ENCODE measurements around the gene CHAT. TPM values are rescaled to one million over a fixed set of nuclear protein-coding genes. Genes with fewer than 3 reads are reported as not detected.

The CHAT gene
- total RNA-seq (2022; extraction: Qiagen RNA extraction; ENCODE audit: low read depth), result not detected in 5 replicates

DNA sequence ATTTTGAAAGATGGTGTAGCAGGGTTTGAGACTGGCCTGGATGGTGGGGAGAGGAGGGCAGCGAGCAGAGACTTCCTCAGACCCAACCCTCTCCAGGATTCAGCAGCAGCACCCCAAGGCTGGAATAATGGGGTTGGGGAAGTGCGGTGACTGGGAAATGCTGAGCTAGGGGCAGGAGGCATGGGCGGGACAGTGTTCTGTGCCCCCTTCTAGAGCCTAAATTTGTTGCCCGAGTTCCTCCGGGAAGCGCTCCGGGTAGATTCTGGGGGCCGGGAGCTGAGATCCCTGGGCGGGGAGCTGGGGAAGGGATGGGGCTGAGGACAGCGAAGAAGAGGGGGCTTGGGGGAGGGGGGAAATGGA lies at the start of gene CHAT:
TSS of gene CHAT (plus strand) at position 156 of the 360 bp plus-strand sequence. CDS start at position 309, 153 bp downstream.

DNA sequence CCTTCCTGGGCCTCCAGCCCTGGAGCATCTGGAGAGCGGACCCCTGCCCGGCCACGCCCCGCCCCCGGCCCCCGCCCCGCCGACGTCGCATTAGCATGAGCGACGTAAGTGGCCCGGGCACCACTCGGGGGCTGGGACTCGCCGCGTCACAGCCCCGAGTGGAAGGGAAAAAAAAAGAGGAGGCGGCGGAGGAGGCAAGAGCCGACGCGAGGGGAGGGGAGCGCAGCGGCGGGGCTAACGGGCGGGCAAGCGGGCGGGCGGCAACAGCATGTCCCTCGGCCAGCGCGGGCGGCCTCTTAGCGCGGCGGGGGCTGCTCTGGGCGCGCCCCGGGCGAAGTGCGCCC lies 3.8 kb upstream of the CHAT start, which contains the start of gene SLC18A3:
TSS of gene SLC18A3 (plus strand) at position 197 of the 344 bp plus-strand sequence. CDS start 431 bp downstream, outside the sequence.

DNA sequence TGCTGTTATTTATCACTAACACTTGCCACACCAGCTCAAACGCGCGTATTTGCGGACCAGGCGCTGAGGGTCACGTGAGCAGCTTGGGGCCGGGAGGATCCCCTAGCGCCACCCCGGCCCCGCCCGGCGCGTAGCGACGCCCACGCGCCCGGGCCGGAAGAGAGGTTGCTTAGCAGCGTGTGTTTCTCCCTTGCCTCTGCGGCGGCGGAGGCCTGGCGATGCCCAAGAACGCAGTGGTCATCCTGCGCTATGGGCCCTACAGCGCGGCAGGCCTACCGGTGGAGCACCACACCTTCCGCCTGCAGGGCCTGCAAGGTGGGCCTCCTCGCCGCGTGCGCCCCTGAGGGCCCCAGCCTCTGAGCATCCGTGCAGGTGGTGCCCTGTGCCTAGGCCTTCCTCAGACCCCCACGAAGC lies 65.7 kb downstream of the CHAT start, which contains the start of gene C10orf53:
TSS of gene C10orf53 (plus strand) at position 172 of the 414 bp plus-strand sequence. CDS start at position 219, 47 bp downstream.

Other genes with a start within 250 kb of the CHAT start
- 0.03 to 0.07 TPM (median 0.06 TPM) in 3 of 5 replicates, not detected in the others for gene DRGX, start 217.9 kb upstream of the CHAT start, total RNA-seq (2022; extraction: Qiagen RNA extraction; ENCODE audit: low read depth)
- 5.7 to 6.3 TPM (median 5.9 TPM) in 5 replicates for gene ERCC6, start 74.9 kb upstream of the CHAT start, total RNA-seq (2022; extraction: Qiagen RNA extraction; ENCODE audit: low read depth)
- 0.03 TPM in 1 of 5 replicates, not detected in the others for gene SLC18A3, start 3.7 kb upstream of the CHAT start, total RNA-seq (2022; extraction: Qiagen RNA extraction; ENCODE audit: low read depth)
- not detected in 5 replicates for gene C10orf53, start 65.6 kb downstream of the CHAT start, total RNA-seq (2022; extraction: Qiagen RNA extraction; ENCODE audit: low read depth)
- 0.15 to 0.42 TPM (median 0.22 TPM) in 5 replicates for gene OGDHL, start 148.3 kb downstream of the CHAT start, total RNA-seq (2022; extraction: Qiagen RNA extraction; ENCODE audit: low read depth)